WTC11 (cell line): ENCODE measurements around the gene HFE. TPM values are rescaled to one million over a fixed set of nuclear protein-coding genes. Genes with fewer than 3 reads are reported as not detected.

Experiments used
- CBFB ChIP-seq: sonication (generic); formaldehyde crosslinking; IDR thresholded peaks from 2 replicates; pipeline ENCODE4 v1.8.1; 2022; ENCODE audit warnings: mild to moderate bottlenecking, low read depth, missing genetic modification reagents
- CREM ChIP-seq: sonication (generic); formaldehyde crosslinking; IDR thresholded peaks from 2 replicates; pipeline ENCODE4 v1.8.1; 2022; ENCODE audit warnings: mild to moderate bottlenecking, missing genetic modification reagents, moderate library complexity
- ETV6 ChIP-seq: sonication (generic); formaldehyde crosslinking; IDR thresholded peaks from 2 replicates; pipeline ENCODE4 v1.8.1; 2022; ENCODE audit warnings: mild to moderate bottlenecking, missing genetic modification reagents
- GTF2I ChIP-seq: fragments of 250-450 bp; sonication (Bioruptor Pico); conservative IDR thresholded peaks from 2 replicates; pipeline ENCODE4 v1.4.0; 2021; ENCODE audit warnings: mild to moderate bottlenecking
- JAZF1 ChIP-seq: fragments of 250-450 bp; sonication (Bioruptor Pico); IDR thresholded peaks from 2 replicates; pipeline ENCODE4 v1.9.0; 2021; ENCODE audit warnings: moderate library complexity, mild to moderate bottlenecking, inconsistent platforms
- NFATC4 ChIP-seq: fragments of 250-450 bp; sonication (Bioruptor Pico); IDR thresholded peaks from 2 replicates; pipeline ENCODE4 v1.9.0; 2021; ENCODE audit warnings: mild to moderate bottlenecking
- NR3C1 ChIP-seq: sonication (generic); formaldehyde crosslinking; conservative IDR thresholded peaks from 2 replicates; pipeline ENCODE4 v1.8.1; 2023; ENCODE audit warnings: low read depth, mild to moderate bottlenecking, missing genetic modification reagents
- RELA ChIP-seq: sonication (generic); formaldehyde crosslinking; IDR thresholded peaks from 2 replicates; pipeline ENCODE4 v1.8.1; 2022; ENCODE audit warnings: missing genetic modification reagents, mild to moderate bottlenecking, borderline replicate concordance
- RORB ChIP-seq: fragments of 250-450 bp; sonication (Bioruptor Pico); IDR thresholded peaks from 2 replicates; pipeline ENCODE4 v1.9.0; 2021; ENCODE audit warnings: mild to moderate bottlenecking
- SMAD3 ChIP-seq: sonication (generic); formaldehyde crosslinking; IDR thresholded peaks from 2 replicates; pipeline ENCODE4 v1.8.0; 2022; ENCODE audit warnings: missing genetic modification reagents, mild to moderate bottlenecking, borderline replicate concordance
- SMAD4 ChIP-seq: sonication (generic); formaldehyde crosslinking; IDR thresholded peaks from 2 replicates; pipeline ENCODE4 v1.8.0; 2022; ENCODE audit warnings: mild to moderate bottlenecking, missing genetic modification reagents
- TEAD4 ChIP-seq: sonication (generic); formaldehyde crosslinking; IDR thresholded peaks from 2 replicates; pipeline ENCODE4 v1.8.0; 2022; ENCODE audit warnings: mild to moderate bottlenecking, missing genetic modification reagents
- ZNF138 ChIP-seq: sonication (generic); formaldehyde crosslinking; conservative IDR thresholded peaks from 2 replicates; pipeline ENCODE4 v1.8.1; 2022; ENCODE audit warnings: mild to moderate bottlenecking, moderate library complexity, missing genetic modification reagents
- ZNF317 ChIP-seq: sonication (generic); formaldehyde crosslinking; IDR thresholded peaks from 2 replicates; pipeline ENCODE4 v1.8.1; 2023; ENCODE audit warnings: low read depth, mild to moderate bottlenecking, moderate library complexity, missing genetic modification reagents, borderline replicate concordance
- ZNF671 ChIP-seq: fragments of 250-450 bp; sonication (Bioruptor Pico); IDR thresholded peaks from 2 replicates; pipeline ENCODE4 v1.8.0; 2021; ENCODE audit warnings: mild to moderate bottlenecking
- total RNA-seq: library from RNA; stranded (reverse); gene quantifications from 3 replicates; pipeline ENCODE4 v1.2.3, GENCODE V29; 2021
- TF ChIP-seq, protein P1 (sequence below): sonication (generic); formaldehyde crosslinking; IDR thresholded peaks from 2 replicates; pipeline ENCODE4 v1.8.0; 2022; ENCODE audit warnings: mild to moderate bottlenecking, missing genetic modification reagents
- TF ChIP-seq, protein P2 (sequence below): sonication (generic); formaldehyde crosslinking; IDR thresholded peaks from 2 replicates; pipeline ENCODE4 v1.8.1; 2023; ENCODE audit warnings: mild to moderate bottlenecking, missing genetic modification reagents, borderline replicate concordance
- TF ChIP-seq, protein P3 (sequence below): sonication (generic); formaldehyde crosslinking; IDR thresholded peaks from 2 replicates; pipeline ENCODE4 v1.8.0; 2023; ENCODE audit warnings: missing genetic modification reagents, mild to moderate bottlenecking, borderline replicate concordance
- TF ChIP-seq, protein P4 (sequence below): fragments of 250-450 bp; sonication (Bioruptor Pico); IDR thresholded peaks from 2 replicates; pipeline ENCODE4 v1.9.0; 2021; ENCODE audit warnings: mild to moderate bottlenecking
- TF ChIP-seq, protein P5 (sequence below): sonication (generic); formaldehyde crosslinking; IDR thresholded peaks from 2 replicates; pipeline ENCODE4 v1.8.0; 2023; ENCODE audit warnings: missing genetic modification reagents
- TF ChIP-seq, protein P6 (sequence below): sonication (generic); formaldehyde crosslinking; IDR thresholded peaks from 2 replicates; pipeline ENCODE4 v1.8.1; 2022; ENCODE audit warnings: low read depth, mild to moderate bottlenecking, moderate library complexity, missing genetic modification reagents, borderline replicate concordance
- TF ChIP-seq, protein P7 (sequence below): sonication (generic); formaldehyde crosslinking; IDR thresholded peaks from 2 replicates; pipeline ENCODE4 v1.8.0; 2023; ENCODE audit warnings: mild to moderate bottlenecking, missing genetic modification reagents
- TF ChIP-seq, protein P8 (sequence below): fragments of 250-450 bp; sonication (Bioruptor Pico); IDR thresholded peaks from 2 replicates; pipeline ENCODE4 v1.8.0; 2021; ENCODE audit warnings: mild to moderate bottlenecking

The HFE gene
- total RNA-seq, 1 experiment from 2014 or later, result 1.9 TPM

DNA sequence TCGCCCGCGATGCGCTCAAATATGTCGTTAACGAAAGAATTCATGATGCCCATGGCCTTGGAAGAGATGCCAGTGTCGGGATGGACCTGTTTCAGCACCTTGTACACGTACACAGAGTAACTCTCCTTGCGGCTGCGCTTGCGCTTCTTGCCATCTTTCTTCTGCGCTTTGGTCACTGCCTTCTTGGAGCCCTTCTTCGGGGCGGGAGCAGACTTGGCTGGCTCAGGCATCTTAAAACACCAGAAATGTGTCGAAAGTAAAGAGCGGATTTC, 36.4 kb downstream of the HFE start (continued):
- TF ChIP-seq, protein P1, sequence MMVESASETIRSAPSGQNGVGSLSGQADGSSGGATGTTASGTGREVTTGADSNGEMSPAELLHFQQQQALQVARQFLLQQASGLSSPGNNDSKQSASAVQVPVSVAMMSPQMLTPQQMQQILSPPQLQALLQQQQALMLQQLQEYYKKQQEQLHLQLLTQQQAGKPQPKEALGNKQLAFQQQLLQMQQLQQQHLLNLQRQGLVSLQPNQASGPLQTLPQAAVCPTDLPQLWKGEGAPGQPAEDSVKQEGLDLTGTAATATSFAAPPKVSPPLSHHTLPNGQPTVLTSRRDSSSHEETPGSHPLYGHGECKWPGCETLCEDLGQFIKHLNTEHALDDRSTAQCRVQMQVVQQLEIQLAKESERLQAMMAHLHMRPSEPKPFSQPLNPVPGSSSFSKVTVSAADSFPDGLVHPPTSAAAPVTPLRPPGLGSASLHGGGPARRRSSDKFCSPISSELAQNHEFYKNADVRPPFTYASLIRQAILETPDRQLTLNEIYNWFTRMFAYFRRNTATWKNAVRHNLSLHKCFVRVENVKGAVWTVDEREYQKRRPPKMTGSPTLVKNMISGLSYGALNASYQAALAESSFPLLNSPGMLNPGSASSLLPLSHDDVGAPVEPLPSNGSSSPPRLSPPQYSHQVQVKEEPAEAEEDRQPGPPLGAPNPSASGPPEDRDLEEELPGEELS (CRISPR knock-in tag), result 0 out of 2 replicates have a peak, but pooled peaks have one; percentile 19
- TF ChIP-seq SMAD4 (CRISPR knock-in tag), result 0 out of 2 replicates have a peak, but pooled peaks have one; percentile 72
- TF ChIP-seq, protein P2, sequence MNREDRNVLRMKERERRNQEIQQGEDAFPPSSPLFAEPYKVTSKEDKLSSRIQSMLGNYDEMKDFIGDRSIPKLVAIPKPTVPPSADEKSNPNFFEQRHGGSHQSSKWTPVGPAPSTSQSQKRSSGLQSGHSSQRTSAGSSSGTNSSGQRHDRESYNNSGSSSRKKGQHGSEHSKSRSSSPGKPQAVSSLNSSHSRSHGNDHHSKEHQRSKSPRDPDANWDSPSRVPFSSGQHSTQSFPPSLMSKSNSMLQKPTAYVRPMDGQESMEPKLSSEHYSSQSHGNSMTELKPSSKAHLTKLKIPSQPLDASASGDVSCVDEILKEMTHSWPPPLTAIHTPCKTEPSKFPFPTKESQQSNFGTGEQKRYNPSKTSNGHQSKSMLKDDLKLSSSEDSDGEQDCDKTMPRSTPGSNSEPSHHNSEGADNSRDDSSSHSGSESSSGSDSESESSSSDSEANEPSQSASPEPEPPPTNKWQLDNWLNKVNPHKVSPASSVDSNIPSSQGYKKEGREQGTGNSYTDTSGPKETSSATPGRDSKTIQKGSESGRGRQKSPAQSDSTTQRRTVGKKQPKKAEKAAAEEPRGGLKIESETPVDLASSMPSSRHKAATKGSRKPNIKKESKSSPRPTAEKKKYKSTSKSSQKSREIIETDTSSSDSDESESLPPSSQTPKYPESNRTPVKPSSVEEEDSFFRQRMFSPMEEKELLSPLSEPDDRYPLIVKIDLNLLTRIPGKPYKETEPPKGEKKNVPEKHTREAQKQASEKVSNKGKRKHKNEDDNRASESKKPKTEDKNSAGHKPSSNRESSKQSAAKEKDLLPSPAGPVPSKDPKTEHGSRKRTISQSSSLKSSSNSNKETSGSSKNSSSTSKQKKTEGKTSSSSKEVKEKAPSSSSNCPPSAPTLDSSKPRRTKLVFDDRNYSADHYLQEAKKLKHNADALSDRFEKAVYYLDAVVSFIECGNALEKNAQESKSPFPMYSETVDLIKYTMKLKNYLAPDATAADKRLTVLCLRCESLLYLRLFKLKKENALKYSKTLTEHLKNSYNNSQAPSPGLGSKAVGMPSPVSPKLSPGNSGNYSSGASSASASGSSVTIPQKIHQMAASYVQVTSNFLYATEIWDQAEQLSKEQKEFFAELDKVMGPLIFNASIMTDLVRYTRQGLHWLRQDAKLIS (CRISPR knock-in tag), result no peak
- TF ChIP-seq, protein P3, sequence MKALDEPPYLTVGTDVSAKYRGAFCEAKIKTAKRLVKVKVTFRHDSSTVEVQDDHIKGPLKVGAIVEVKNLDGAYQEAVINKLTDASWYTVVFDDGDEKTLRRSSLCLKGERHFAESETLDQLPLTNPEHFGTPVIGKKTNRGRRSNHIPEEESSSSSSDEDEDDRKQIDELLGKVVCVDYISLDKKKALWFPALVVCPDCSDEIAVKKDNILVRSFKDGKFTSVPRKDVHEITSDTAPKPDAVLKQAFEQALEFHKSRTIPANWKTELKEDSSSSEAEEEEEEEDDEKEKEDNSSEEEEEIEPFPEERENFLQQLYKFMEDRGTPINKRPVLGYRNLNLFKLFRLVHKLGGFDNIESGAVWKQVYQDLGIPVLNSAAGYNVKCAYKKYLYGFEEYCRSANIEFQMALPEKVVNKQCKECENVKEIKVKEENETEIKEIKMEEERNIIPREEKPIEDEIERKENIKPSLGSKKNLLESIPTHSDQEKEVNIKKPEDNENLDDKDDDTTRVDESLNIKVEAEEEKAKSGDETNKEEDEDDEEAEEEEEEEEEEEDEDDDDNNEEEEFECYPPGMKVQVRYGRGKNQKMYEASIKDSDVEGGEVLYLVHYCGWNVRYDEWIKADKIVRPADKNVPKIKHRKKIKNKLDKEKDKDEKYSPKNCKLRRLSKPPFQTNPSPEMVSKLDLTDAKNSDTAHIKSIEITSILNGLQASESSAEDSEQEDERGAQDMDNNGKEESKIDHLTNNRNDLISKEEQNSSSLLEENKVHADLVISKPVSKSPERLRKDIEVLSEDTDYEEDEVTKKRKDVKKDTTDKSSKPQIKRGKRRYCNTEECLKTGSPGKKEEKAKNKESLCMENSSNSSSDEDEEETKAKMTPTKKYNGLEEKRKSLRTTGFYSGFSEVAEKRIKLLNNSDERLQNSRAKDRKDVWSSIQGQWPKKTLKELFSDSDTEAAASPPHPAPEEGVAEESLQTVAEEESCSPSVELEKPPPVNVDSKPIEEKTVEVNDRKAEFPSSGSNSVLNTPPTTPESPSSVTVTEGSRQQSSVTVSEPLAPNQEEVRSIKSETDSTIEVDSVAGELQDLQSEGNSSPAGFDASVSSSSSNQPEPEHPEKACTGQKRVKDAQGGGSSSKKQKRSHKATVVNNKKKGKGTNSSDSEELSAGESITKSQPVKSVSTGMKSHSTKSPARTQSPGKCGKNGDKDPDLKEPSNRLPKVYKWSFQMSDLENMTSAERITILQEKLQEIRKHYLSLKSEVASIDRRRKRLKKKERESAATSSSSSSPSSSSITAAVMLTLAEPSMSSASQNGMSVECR (CRISPR knock-in tag), result 0 out of 2 replicates have a peak, but pooled peaks have one; percentile 67
- no peak for TF ChIP-seq RORB (CRISPR knock-in tag)
- TF ChIP-seq ZNF317 (CRISPR knock-in tag), result no peak; the same call in 1 of the 2 replicates
- TF ChIP-seq, protein P4, sequence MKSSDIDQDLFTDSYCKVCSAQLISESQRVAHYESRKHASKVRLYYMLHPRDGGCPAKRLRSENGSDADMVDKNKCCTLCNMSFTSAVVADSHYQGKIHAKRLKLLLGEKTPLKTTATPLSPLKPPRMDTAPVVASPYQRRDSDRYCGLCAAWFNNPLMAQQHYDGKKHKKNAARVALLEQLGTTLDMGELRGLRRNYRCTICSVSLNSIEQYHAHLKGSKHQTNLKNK (CRISPR knock-in tag), result no peak
- no peak for TF ChIP-seq GTF2I (CRISPR knock-in tag)
- no peak for TF ChIP-seq RELA (CRISPR knock-in tag)
- no peak for TF ChIP-seq JAZF1 (CRISPR knock-in tag)
- TF ChIP-seq CREM (CRISPR knock-in tag), result no peak
- TF ChIP-seq, protein P5, sequence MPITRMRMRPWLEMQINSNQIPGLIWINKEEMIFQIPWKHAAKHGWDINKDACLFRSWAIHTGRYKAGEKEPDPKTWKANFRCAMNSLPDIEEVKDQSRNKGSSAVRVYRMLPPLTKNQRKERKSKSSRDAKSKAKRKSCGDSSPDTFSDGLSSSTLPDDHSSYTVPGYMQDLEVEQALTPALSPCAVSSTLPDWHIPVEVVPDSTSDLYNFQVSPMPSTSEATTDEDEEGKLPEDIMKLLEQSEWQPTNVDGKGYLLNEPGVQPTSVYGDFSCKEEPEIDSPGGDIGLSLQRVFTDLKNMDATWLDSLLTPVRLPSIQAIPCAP (CRISPR knock-in tag), result peak; percentile 60; the same call in 1 of the 2 replicates
- TF ChIP-seq NFATC4 (CRISPR knock-in tag), result 0 out of 2 replicates have a peak, but pooled peaks have one; percentile 20
- TF ChIP-seq ZNF138 (CRISPR knock-in tag), result no peak
- TF ChIP-seq, protein P6, sequence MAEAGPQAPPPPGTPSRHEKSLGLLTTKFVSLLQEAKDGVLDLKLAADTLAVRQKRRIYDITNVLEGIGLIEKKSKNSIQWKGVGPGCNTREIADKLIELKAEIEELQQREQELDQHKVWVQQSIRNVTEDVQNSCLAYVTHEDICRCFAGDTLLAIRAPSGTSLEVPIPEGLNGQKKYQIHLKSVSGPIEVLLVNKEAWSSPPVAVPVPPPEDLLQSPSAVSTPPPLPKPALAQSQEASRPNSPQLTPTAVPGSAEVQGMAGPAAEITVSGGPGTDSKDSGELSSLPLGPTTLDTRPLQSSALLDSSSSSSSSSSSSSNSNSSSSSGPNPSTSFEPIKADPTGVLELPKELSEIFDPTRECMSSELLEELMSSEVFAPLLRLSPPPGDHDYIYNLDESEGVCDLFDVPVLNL (CRISPR knock-in tag), result no peak; the same call in 1 of the 2 replicates
- no peak for TF ChIP-seq TEAD4 (CRISPR knock-in tag)
- no peak for TF ChIP-seq CBFB
- TF ChIP-seq ZNF671, result no peak; the same call in 1 of the 2 replicates
- TF ChIP-seq, protein P7, sequence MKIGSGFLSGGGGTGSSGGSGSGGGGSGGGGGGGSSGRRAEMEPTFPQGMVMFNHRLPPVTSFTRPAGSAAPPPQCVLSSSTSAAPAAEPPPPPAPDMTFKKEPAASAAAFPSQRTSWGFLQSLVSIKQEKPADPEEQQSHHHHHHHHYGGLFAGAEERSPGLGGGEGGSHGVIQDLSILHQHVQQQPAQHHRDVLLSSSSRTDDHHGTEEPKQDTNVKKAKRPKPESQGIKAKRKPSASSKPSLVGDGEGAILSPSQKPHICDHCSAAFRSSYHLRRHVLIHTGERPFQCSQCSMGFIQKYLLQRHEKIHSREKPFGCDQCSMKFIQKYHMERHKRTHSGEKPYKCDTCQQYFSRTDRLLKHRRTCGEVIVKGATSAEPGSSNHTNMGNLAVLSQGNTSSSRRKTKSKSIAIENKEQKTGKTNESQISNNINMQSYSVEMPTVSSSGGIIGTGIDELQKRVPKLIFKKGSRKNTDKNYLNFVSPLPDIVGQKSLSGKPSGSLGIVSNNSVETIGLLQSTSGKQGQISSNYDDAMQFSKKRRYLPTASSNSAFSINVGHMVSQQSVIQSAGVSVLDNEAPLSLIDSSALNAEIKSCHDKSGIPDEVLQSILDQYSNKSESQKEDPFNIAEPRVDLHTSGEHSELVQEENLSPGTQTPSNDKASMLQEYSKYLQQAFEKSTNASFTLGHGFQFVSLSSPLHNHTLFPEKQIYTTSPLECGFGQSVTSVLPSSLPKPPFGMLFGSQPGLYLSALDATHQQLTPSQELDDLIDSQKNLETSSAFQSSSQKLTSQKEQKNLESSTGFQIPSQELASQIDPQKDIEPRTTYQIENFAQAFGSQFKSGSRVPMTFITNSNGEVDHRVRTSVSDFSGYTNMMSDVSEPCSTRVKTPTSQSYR (CRISPR knock-in tag), result peak; percentile 85; the same call in 1 of the 2 replicates
- TF ChIP-seq NR3C1 (CRISPR knock-in tag), result no peak
- TF ChIP-seq SMAD3, result no peak; the same call in 1 of the 2 replicates
- TF ChIP-seq, protein P8, sequence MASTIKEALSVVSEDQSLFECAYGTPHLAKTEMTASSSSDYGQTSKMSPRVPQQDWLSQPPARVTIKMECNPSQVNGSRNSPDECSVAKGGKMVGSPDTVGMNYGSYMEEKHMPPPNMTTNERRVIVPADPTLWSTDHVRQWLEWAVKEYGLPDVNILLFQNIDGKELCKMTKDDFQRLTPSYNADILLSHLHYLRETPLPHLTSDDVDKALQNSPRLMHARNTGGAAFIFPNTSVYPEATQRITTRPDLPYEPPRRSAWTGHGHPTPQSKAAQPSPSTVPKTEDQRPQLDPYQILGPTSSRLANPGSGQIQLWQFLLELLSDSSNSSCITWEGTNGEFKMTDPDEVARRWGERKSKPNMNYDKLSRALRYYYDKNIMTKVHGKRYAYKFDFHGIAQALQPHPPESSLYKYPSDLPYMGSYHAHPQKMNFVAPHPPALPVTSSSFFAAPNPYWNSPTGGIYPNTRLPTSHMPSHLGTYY (CRISPR knock-in tag), result no peak
- peak; percentile 20; the same call in 1 of the 2 replicates for TF ChIP-seq ETV6 (CRISPR knock-in tag)
